GM12878 (cell line): ENCODE measurements around the gene NLGN2. TPM values are rescaled to one million over a fixed set of nuclear protein-coding genes. Genes with fewer than 3 reads are reported as not detected.

Experiments used
- ATAC-seq: fragments of 200-7000 bp; cut with Tn5 transposase; 3 replicates; pipeline ENCODE4 v1.9.1; 2020; ENCODE audit warnings: mild to moderate bottlenecking, moderate library complexity
- BruUV-seq: library from RNA; stranded (reverse); fragments of 400-500 nt; replicated peaks from 2 replicates; lab custom pipeline; 2021; lab: Mats Ljungman, UMichigan
- CTCF ChIA-PET: fragments of 300-600 bp; sonication (Branson Sonifier 250); formaldehyde crosslinking; extraction: SDS; loops from one replicate; lab custom pipeline; 2021; ENCODE audit warnings: inconsistent platforms; lab: Yijun Ruan, JAX
- POLR2A ChIA-PET: fragments of 350-600 bp; formaldehyde crosslinking; extraction: SDS; loops from one replicate; lab custom pipeline; 2021; ENCODE audit warnings: inconsistent platforms; lab: Charles Lee
- RAD21 ChIA-PET: fragments of 300-600 bp; sonication (Branson Sonifier 250); formaldehyde crosslinking; loops from one replicate; lab custom pipeline; 2023; ENCODE audit warnings: antibody characterized with exemption; ENCODE audit not compliant: unreplicated experiment; lab: Charles Lee
- SMC1A ChIA-PET: fragments of 300-600 bp; sonication (Branson Sonifier 250); formaldehyde crosslinking; loops from one replicate; lab custom pipeline; 2023; ENCODE audit not compliant: unreplicated experiment, uncharacterized antibody; lab: Charles Lee
- DNase-seq: peaks from one replicate; pipeline ENCODE4 v3.0.0-alpha.2; 2011; ENCODE audit warnings: low read depth, low spot score
- FAIRE-seq: peaks from 3 replicates; lab custom pipeline; 2011; peaks lifted over from hg19 to GRCh38; lab: Jason Lieb, UNC
- H2AFZ ChIP-seq: 2 replicates; pipeline ENCODE4 v1.6.0; 2011; ENCODE audit warnings: low read depth, low read length, control low read depth; ENCODE audit not compliant: control insufficient read depth
- H3K27ac ChIP-seq: 2 replicates; pipeline ENCODE4 v1.5.1; 2011; ENCODE audit warnings: control low read depth; ENCODE audit not compliant: control insufficient read depth, insufficient read depth
- H3K27me3 ChIP-seq, 2 experiments: replicated peaks in 1 of 2; 2 replicates each; pipeline versions ENCODE4 v1.6.0 to v1.6.1; 2011; ENCODE audit warnings: low read length in 1 of 2; ENCODE audit not compliant: control insufficient read depth in 2 of 2, insufficient read depth in 2 of 2
- H3K36me3 ChIP-seq, 2 experiments: 2 replicates each; pipeline ENCODE4 v1.5.1; 2011; ENCODE audit warnings: low read length in 1 of 2; ENCODE audit not compliant: control insufficient read depth in 2 of 2, insufficient read depth in 2 of 2
- H3K4me1 ChIP-seq: 2 replicates; pipeline ENCODE4 v1.6.1; 2011; ENCODE audit warnings: mild to moderate bottlenecking, low read length, moderate library complexity, mixed read lengths; ENCODE audit not compliant: control insufficient read depth, insufficient read depth
- H3K4me2 ChIP-seq: 2 replicates; pipeline ENCODE4 v1.6.0; 2011; ENCODE audit warnings: control low read depth; ENCODE audit not compliant: control insufficient read depth, insufficient read depth
- H3K4me3 ChIP-seq: fragments of 200-600 bp; sonication (generic); 2 replicates; pipeline ENCODE4 v1.5.1; 2016
- H3K79me2 ChIP-seq: 2 replicates; pipeline ENCODE4 v1.6.0; 2011; ENCODE audit warnings: low read length; ENCODE audit not compliant: control insufficient read depth, insufficient read depth
- H3K9ac ChIP-seq: 2 replicates; pipeline ENCODE4 v1.8.0; 2011; ENCODE audit warnings: low read length, control low read depth, mixed read lengths; ENCODE audit not compliant: control insufficient read depth, insufficient read depth
- H3K9me3 ChIP-seq: replicated peaks from 3 replicates; pipeline ENCODE4 v1.5.1; 2011; ENCODE audit warnings: mild to moderate bottlenecking, low read length; ENCODE audit not compliant: control insufficient read depth, insufficient read depth
- H4K20me1 ChIP-seq: 2 replicates; pipeline ENCODE4 v1.6.0; 2011; ENCODE audit not compliant: control insufficient read depth, insufficient read depth
- CREB1 ChIP-seq: IDR thresholded peaks from 2 replicates; pipeline ENCODE4 v1.6.1; 2012; ENCODE audit warnings: low read depth, mild to moderate bottlenecking, inconsistent platforms
- DPF2 ChIP-seq: fragments of 450-650 bp; IDR thresholded peaks from 2 replicates; pipeline ENCODE4 v1.6.1; 2017; ENCODE audit warnings: mild to moderate bottlenecking
- ETV6 ChIP-seq, 2 experiments: fragments of 450-650 bp in 1 of 2; IDR thresholded peaks in 1 of 2; conservative IDR thresholded peaks in 1 of 2; 2 replicates each; pipeline ENCODE4 v1.6.1; 2014; ENCODE audit warnings: antibody characterized with exemption in 1 of 2, borderline replicate concordance in 1 of 2, low read depth in 1 of 2, mild to moderate bottlenecking in 1 of 2, moderate library complexity in 1 of 2
- MTA3 ChIP-seq: IDR thresholded peaks from 2 replicates; pipeline ENCODE4 v1.6.1; 2012; ENCODE audit warnings: low read length, inconsistent platforms, borderline replicate concordance
- MYB ChIP-seq: fragments of 150-350 bp; IDR thresholded peaks from 2 replicates; pipeline ENCODE4 v1.6.1; 2014; ENCODE audit warnings: mild to moderate bottlenecking, low read depth, low read length, borderline replicate concordance
- NBN ChIP-seq: fragments of 450-650 bp; IDR thresholded peaks from 2 replicates; pipeline ENCODE4 v1.6.1; 2016
- NFXL1 ChIP-seq: fragments of 450-650 bp; IDR thresholded peaks from 2 replicates; pipeline ENCODE4 v1.6.1; 2017; ENCODE audit warnings: antibody characterized with exemption, mild to moderate bottlenecking, borderline replicate concordance
- POLR2A ChIP-seq: IDR thresholded peaks from 2 replicates; pipeline ENCODE4 v1.6.1; 2011; ENCODE audit warnings: low read depth, mild to moderate bottlenecking, low read length
- SREBF1 ChIP-seq: IDR thresholded peaks from 2 replicates; pipeline ENCODE4 v1.6.1; 2012; ENCODE audit warnings: mild to moderate bottlenecking, low read length
- WRNIP1 ChIP-seq: IDR thresholded peaks from 2 replicates; pipeline ENCODE4 v1.6.1; 2011; ENCODE audit warnings: low read depth, low read length, improper control_type of control experiment, borderline replicate concordance
- WGBS: methylation state at CpG from one replicate; pipeline ENCODE4 v1.1.6; 2016; ENCODE audit warnings: low lambda C conversion rate; ENCODE audit not compliant: insufficient replicate concordance, insufficient coverage; ENCODE audit errors: missing lambda C conversion rate; 5-methylcytosine and 5-hydroxymethylcytosine counted together
- in situ Hi-C: fragments of 300-500 bp; cut with MboI; formaldehyde crosslinking; loops from 9 replicates; pipeline ENCODE4 v1.14.3; 2018; ENCODE audit warnings: mixed read lengths
- intact Hi-C: fragments of 100-400 bp; cut with micrococcal nuclease; formaldehyde crosslinking; loops from one replicate; pipeline ENCODE4 v1.14.2; 2022; ENCODE audit not compliant: unreplicated experiment
- polyA plus RNA-seq, 11 experiments: library from polyadenylated mRNA; depleted of rRNA in 4 of 11; unstranded in 6 of 11; stranded (reverse) in 5 of 11; fragments of >200 nt; fragmentation: Nextera tagmentation in 4 of 11; fragmentation: Illumina TruSeq in 1 of 11; extraction: Ambion mirVana in 4 of 11; extraction: Trizol in 1 of 11; gene quantifications; 1 replicate in 1 of 11; 2 replicates in 10 of 11; pipeline versions ENCODE4 v1.2.1 to v1.2.3, GENCODE V29; 2011 to 2016; ENCODE audit warnings: inconsistent platforms in 2 of 11, missing spikeins in 2 of 11, low read depth in 1 of 11
- total RNA-seq, 4 experiments: library from RNA; depleted of rRNA in 3 of 4; stranded (reverse); fragments of >200 nt in 3 of 4; fragmentation: Illumina TruSeq in 1 of 4; extraction: Trizol in 1 of 4; gene quantifications; 2 replicates each; pipeline versions ENCODE4 v1.2.1 to v1.2.3, GENCODE V29; 2013 to 2021
- TF ChIP-seq, protein P1 (sequence below): IDR thresholded peaks from 2 replicates; pipeline ENCODE4 v1.6.1; 2011; ENCODE audit warnings: low read depth, low read length, improper control_type of control experiment, borderline replicate concordance
- TF ChIP-seq, protein P2 (sequence below): fragments of 450-650 bp; formaldehyde crosslinking; IDR thresholded peaks from 2 replicates; pipeline ENCODE4 v1.4.0; 2022; ENCODE audit warnings: mild to moderate bottlenecking, moderate library complexity
- TF ChIP-seq, protein P3 (sequence below): IDR thresholded peaks from 2 replicates; pipeline ENCODE4 v1.6.1; 2011; ENCODE audit warnings: borderline replicate concordance, low read depth, mild to moderate bottlenecking, moderate library complexity, low read length; ENCODE audit not compliant: insufficient read depth, poor library complexity, severe bottlenecking
- TF ChIP-seq, protein P4 (sequence below): fragments of 450-650 bp; IDR thresholded peaks from 2 replicates; pipeline ENCODE4 v1.6.1; 2017; ENCODE audit warnings: mild to moderate bottlenecking, moderate library complexity

NLGN2 gene
- total and polyA plus RNA-seq, 10 of the 15 experiments (the other 5 are each of a cell fraction or from before 2014, with no cell fraction given) = 0.02 to 0.87 (median 0.11) TPM; not detected in 2

GRCh38 chr17:7407082-7407481, 563 bp upstream of the NLGN2 start (continued):
- TF ChIP-seq CREB1 (no peak), POLR2A (no peak)
- TF ChIP-seq, protein P1, sequence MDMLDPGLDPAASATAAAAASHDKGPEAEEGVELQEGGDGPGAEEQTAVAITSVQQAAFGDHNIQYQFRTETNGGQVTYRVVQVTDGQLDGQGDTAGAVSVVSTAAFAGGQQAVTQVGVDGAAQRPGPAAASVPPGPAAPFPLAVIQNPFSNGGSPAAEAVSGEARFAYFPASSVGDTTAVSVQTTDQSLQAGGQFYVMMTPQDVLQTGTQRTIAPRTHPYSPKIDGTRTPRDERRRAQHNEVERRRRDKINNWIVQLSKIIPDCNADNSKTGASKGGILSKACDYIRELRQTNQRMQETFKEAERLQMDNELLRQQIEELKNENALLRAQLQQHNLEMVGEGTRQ = no peak

GRCh38 chr17:7408252-7408727, 645 bp downstream of the NLGN2 start:
- 69% methylated on average over 27 of the region's 58 CpGs for WGBS
- ChIA-PET CTCF (no interaction called here), POLR2A (interaction anchor here (1.4 kb wide), 1 partner anchor 10 kb away, joined by 3 read pairs; no protein-coding TSS in a partner anchor), RAD21 (no interaction called here), SMC1A (no interaction called here)
- H3K36me3 ChIP-seq = no peaks in the 10 kb centered on the region
- DNase-seq (no peak), FAIRE-seq (no peak), ATAC-seq (no peak)
- H2AFZ ChIP-seq = no peak overlapping the region
- intact Hi-C loops (no loop called here), in situ Hi-C loops (no loop called here)
- H3K4me3 ChIP-seq = no peak overlapping the region
- peaks cover 0 to 6% of the 10 kb centered on the region in 2 experiments; a peak in 2 of 4 replicates for H3K27me3 ChIP-seq
- no peak overlapping the region for H3K4me2 ChIP-seq
- H3K27ac ChIP-seq = no peak overlapping the region
- peaks cover 2% of the 10 kb centered on the region; the same call in 1 of the 2 replicates for H3K79me2 ChIP-seq
- no peaks in the 10 kb centered on the region for H3K9me3 ChIP-seq
- no peak overlapping the region for H3K9ac ChIP-seq
- no TSS peak for BruUV-seq
- H4K20me1 ChIP-seq = no peaks in the 10 kb centered on the region
- no peaks in the 10 kb centered on the region for H3K4me1 ChIP-seq
- TF ChIP-seq MTA3 (no peak), WRNIP1 (no peak), SREBF1 (no peak), DPF2 (no peak), ETV6 (conservative IDR thresholded peaks at IDR 0.05 in 1 of 2, IDR thresholded peaks at IDR 0.05 in 1 of 2; ENCODE audit: borderline replicate concordance in 1 of 2, low read depth in 1 of 2) (no peak), NFXL1 (no peak), NBN (no peak), MYB (no peak)
- TF ChIP-seq, protein P2, sequence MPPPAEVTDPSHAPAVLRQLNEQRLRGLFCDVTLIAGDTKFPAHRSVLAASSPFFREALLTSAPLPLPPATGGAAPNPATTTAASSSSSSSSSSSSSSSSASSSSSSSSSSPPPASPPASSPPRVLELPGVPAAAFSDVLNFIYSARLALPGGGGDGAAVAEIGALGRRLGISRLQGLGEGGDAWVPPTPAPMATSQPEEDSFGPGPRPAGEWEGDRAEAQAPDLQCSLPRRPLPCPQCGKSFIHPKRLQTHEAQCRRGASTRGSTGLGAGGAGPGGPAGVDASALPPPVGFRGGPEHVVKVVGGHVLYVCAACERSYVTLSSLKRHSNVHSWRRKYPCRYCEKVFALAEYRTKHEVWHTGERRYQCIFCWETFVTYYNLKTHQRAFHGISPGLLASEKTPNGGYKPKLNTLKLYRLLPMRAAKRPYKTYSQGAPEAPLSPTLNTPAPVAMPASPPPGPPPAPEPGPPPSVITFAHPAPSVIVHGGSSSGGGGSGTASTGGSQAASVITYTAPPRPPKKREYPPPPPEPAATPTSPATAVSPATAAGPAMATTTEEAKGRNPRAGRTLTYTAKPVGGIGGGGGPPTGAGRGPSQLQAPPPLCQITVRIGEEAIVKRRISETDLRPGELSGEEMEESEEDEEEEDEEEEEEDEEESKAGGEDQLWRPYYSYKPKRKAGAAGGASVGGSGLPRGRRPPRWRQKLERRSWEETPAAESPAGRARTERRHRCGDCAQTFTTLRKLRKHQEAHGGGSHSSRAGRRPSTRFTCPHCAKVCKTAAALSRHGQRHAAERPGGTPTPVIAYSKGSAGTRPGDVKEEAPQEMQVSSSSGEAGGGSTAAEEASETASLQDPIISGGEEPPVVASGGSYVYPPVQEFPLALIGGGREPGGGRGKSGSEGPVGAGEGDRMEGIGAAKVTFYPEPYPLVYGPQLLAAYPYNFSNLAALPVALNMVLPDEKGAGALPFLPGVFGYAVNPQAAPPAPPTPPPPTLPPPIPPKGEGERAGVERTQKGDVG (CRISPR knock-in tag) = no peak
- TF ChIP-seq, protein P3, sequence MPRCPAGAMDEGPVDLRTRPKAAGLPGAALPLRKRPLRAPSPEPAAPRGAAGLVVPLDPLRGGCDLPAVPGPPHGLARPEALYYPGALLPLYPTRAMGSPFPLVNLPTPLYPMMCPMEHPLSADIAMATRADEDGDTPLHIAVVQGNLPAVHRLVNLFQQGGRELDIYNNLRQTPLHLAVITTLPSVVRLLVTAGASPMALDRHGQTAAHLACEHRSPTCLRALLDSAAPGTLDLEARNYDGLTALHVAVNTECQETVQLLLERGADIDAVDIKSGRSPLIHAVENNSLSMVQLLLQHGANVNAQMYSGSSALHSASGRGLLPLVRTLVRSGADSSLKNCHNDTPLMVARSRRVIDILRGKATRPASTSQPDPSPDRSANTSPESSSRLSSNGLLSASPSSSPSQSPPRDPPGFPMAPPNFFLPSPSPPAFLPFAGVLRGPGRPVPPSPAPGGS = no peak
- TF ChIP-seq, protein P4, sequence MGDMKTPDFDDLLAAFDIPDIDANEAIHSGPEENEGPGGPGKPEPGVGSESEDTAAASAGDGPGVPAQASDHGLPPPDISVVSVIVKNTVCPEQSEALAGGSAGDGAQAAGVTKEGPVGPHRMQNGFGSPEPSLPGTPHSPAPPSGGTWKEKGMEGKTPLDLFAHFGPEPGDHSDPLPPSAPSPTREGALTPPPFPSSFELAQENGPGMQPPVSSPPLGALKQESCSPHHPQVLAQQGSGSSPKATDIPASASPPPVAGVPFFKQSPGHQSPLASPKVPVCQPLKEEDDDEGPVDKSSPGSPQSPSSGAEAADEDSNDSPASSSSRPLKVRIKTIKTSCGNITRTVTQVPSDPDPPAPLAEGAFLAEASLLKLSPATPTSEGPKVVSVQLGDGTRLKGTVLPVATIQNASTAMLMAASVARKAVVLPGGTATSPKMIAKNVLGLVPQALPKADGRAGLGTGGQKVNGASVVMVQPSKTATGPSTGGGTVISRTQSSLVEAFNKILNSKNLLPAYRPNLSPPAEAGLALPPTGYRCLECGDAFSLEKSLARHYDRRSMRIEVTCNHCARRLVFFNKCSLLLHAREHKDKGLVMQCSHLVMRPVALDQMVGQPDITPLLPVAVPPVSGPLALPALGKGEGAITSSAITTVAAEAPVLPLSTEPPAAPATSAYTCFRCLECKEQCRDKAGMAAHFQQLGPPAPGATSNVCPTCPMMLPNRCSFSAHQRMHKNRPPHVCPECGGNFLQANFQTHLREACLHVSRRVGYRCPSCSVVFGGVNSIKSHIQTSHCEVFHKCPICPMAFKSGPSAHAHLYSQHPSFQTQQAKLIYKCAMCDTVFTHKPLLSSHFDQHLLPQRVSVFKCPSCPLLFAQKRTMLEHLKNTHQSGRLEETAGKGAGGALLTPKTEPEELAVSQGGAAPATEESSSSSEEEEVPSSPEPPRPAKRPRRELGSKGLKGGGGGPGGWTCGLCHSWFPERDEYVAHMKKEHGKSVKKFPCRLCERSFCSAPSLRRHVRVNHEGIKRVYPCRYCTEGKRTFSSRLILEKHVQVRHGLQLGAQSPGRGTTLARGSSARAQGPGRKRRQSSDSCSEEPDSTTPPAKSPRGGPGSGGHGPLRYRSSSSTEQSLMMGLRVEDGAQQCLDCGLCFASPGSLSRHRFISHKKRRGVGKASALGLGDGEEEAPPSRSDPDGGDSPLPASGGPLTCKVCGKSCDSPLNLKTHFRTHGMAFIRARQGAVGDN = no peak
